HFFc6 (cell line): ENCODE data around the gene METTL4. TPM values are rescaled to one million over a fixed set of nuclear protein-coding genes. Genes with fewer than 3 reads are reported as not detected.

Source experiments
- DNase-seq: peaks from one replicate; pipeline ENCODE4 v3.0.0-alpha.2; 2018
- H3K27ac Mint-ChIP-seq: 2 replicates; pipeline ENCODE4 v1.8.0; 2020; ENCODE audit warnings: mild to moderate bottlenecking, mixed read lengths
- H3K27me3 Mint-ChIP-seq: 2 replicates; pipeline ENCODE4 v1.8.0; 2021; ENCODE audit warnings: mild to moderate bottlenecking, moderate library complexity, mixed read lengths; ENCODE audit not compliant: insufficient read depth
- H3K36me3 Mint-ChIP-seq: 2 replicates; pipeline ENCODE4 v1.8.0; 2021; ENCODE audit warnings: low read depth, mixed read lengths
- H3K4me1 Mint-ChIP-seq: 2 replicates; pipeline ENCODE4 v1.8.0; 2020; ENCODE audit warnings: low read depth, mixed read lengths
- H3K4me3 Mint-ChIP-seq: 2 replicates; pipeline ENCODE4 v1.8.0; 2020; ENCODE audit warnings: mild to moderate bottlenecking, moderate library complexity, mixed read lengths
- H3K9me3 Mint-ChIP-seq: 2 replicates; pipeline ENCODE4 v1.8.0; 2020; ENCODE audit warnings: mild to moderate bottlenecking, mixed read lengths
- long read RNA-seq: library from polyadenylated mRNA; unstranded; transcript quantifications from one replicate; pipeline ENCODE4 v2.0.0, GENCODE V29; 2019
- total RNA-seq, 6 experiments: library from RNA; stranded (reverse); fragmentation: NEBNext Ultra II Directional; extraction: Animal tissue kit (Norgen Biotek cat#: 25700); gene quantifications; 2 replicates in 1 of 6; 3 replicates in 5 of 6; pipeline ENCODE4 v1.2.3, GENCODE V29; 2021
- TF ChIP-seq, protein P1 (sequence below): fragments of 200-600 bp; sonication (generic); IDR thresholded peaks from 2 replicates; pipeline ENCODE4 v1.5.0; 2021; ENCODE audit warnings: antibody characterized with exemption, mild to moderate bottlenecking

Gene METTL4
- total RNA-seq, result 1 to 10 TPM; 6.3 to 9.4 (median 9.0) TPM
- long read RNA-seq, partial matches to known transcripts, result 3 of 8 reads
- long read RNA-seq, other reads (novel, unspliced or antisense), result 2 of 8 reads

GRCh38 chr18:2571200-2572170 lies at the start of gene METTL4, which contains the start of gene NDC80:
Gene METTL4 (minus strand): TSS chr18:2571505. CDS start chr18:2567216, 4,289 bp downstream.
Gene NDC80 (plus strand): TSS chr18:2571557. CDS start chr18:2572986, 1,429 bp downstream.
- H3K36me3 Mint-ChIP-seq, result peaks cover 4% of the 10 kb centered on the region
- DNase-seq, result peak; percentile 79

DNA sequence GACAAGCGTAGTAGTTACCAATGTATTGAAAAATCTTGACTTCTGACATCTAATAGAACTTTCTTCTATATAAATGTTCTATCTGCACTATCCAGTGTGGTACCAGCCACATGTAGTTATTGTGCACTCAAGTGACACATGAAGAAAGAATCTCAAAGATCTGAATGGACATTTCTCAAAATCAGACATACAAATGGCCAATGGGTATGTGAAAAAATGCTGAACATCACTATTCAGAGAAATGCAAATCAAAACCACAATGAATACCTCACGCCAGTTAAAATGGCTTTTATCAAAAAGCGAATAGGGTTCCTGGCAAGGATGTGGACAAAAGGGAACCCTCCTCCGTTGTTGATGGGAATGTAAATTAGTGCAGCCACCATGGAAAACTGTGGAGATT lies 46.7 kb upstream of the METTL4 start:
- no peaks in the 10 kb centered on the region for H3K9me3 Mint-ChIP-seq
- peaks cover 3% of the 10 kb centered on the region; the same call in 1 of the 2 replicates for H3K27me3 Mint-ChIP-seq
- H3K27ac Mint-ChIP-seq, result no peak overlapping the region
- H3K4me3 Mint-ChIP-seq, result no peak overlapping the region
- TF ChIP-seq, protein P1, sequence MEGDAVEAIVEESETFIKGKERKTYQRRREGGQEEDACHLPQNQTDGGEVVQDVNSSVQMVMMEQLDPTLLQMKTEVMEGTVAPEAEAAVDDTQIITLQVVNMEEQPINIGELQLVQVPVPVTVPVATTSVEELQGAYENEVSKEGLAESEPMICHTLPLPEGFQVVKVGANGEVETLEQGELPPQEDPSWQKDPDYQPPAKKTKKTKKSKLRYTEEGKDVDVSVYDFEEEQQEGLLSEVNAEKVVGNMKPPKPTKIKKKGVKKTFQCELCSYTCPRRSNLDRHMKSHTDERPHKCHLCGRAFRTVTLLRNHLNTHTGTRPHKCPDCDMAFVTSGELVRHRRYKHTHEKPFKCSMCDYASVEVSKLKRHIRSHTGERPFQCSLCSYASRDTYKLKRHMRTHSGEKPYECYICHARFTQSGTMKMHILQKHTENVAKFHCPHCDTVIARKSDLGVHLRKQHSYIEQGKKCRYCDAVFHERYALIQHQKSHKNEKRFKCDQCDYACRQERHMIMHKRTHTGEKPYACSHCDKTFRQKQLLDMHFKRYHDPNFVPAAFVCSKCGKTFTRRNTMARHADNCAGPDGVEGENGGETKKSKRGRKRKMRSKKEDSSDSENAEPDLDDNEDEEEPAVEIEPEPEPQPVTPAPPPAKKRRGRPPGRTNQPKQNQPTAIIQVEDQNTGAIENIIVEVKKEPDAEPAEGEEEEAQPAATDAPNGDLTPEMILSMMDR, result no peak
- no peak for DNase-seq
- peaks cover 13% of the 10 kb centered on the region for H3K4me1 Mint-ChIP-seq
- H3K36me3 Mint-ChIP-seq, result peaks cover 19% of the 10 kb centered on the region

More at GRCh38 chr18:2571200-2572170, at the start of gene METTL4, which contains the start of gene NDC80:
- H3K27me3 Mint-ChIP-seq, result no peaks in the 10 kb centered on the region; the same call in 1 of the 2 replicates
- peak within 1 kb of the TSS; percentile 99 for H3K4me3 Mint-ChIP-seq
- H3K4me1 Mint-ChIP-seq, result peaks cover 55% of the 10 kb centered on the region
- H3K9me3 Mint-ChIP-seq, result no peaks in the 10 kb centered on the region
- peak within 1 kb of the TSS; percentile 99 for H3K27ac Mint-ChIP-seq
- TF ChIP-seq, protein P1, result no peak

DNA sequence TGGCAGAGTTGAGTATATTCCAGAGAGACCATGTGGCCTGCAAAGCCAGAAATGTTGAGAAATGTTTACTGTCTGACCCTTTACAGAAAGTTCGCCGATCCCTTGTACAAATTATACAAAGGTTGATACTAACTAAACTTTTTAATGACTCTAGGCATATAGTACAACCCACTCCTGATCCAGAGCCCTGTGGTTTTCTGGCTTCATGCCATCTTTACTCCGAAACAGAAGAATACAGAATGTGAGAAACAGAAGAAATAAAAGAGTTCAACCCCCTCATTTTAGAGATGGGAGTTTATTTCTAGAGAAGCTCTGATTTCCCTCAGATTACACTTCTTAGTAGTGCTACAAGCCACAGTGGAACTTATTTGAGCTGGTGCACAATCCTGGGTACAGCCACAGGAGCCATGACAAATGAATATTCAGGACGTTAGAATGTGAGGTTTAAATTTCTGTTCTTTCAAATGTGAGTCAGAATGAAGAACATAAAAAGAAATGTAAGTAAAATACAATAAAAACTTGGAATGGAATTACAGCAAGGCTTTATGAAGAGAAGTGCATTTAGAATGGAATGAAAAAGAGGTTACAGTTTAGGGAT lies 46.2 kb upstream of the METTL4 start:
- H3K9me3 Mint-ChIP-seq, result no peaks in the 10 kb centered on the region
- peaks cover 13% of the 10 kb centered on the region for H3K4me1 Mint-ChIP-seq
- no peak for DNase-seq
- H3K27ac Mint-ChIP-seq, result no peak overlapping the region
- H3K36me3 Mint-ChIP-seq, result peaks cover 24% of the 10 kb centered on the region
- H3K4me3 Mint-ChIP-seq, result no peak overlapping the region
- TF ChIP-seq, protein P1, result no peak
- peaks cover 3% of the 10 kb centered on the region; the same call in 1 of the 2 replicates for H3K27me3 Mint-ChIP-seq

GRCh38 chr18:2612996-2613395 lies 41.7 kb upstream of the METTL4 start:
- peaks cover 10% of the 10 kb centered on the region for H3K4me1 Mint-ChIP-seq
- H3K4me3 Mint-ChIP-seq, result no peak overlapping the region
- no peaks in the 10 kb centered on the region for H3K27me3 Mint-ChIP-seq
- DNase-seq, result no peak
- peaks cover 25% of the 10 kb centered on the region for H3K36me3 Mint-ChIP-seq
- TF ChIP-seq, protein P1, result no peak
- H3K9me3 Mint-ChIP-seq, result no peaks in the 10 kb centered on the region
- H3K27ac Mint-ChIP-seq, result no peak overlapping the region

- H3K9me3 Mint-ChIP-seq, result no peaks in the 10 kb centered on the region
Observed at GRCh38 chr18:2610549-2610948, 39.2 kb upstream of the METTL4 start.

More at GRCh38 chr18:2610549-2610948, 39.2 kb upstream of the METTL4 start:
- Mint-ChIP-seq H3K36me3 (peaks cover 25% of the 10 kb centered on the region), H3K27me3 (no peaks in the 10 kb centered on the region), H3K4me3 (no peak overlapping the region), H3K27ac (no peak overlapping the region), H3K4me1 (peaks cover 13% of the 10 kb centered on the region)
- no peak for DNase-seq
- TF ChIP-seq, protein P1, result no peak
